ENCODE results near the gene THY1. TPM values are rescaled to one million over a fixed set of nuclear protein-coding genes. Genes with fewer than 3 reads are reported as not detected.

THY1 gene
- total RNA-seq, 2 experiments from 2014 or later: not detected

DNA sequence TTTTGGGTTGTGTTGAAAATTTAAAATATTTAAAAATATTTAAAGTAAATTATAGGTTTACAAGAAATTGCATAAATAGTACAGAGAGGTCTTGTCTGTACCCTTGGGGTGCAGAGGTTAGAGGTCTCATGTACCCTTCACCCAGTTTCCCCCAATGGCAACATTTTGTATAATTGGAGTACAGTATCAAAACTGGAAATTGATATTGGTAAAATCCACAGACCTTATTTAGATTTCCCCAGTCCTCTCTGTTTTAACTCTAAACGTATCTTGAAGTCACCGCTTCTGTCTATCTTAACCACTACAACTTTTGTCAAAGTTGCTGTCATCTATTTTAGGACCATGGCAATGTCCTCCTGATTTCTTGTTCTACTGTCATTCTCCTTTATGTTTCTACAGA, 10.9 kb downstream of the THY1 start:
- intact Hi-C loops (cut with DNase I, micrococcal nuclease): no loop called here
- H3K4me1 ChIP-seq (ENCODE audit: insufficient read depth, low read length): no peaks in the 10 kb centered on the region
- ChIA-PET CTCF (no interaction called here), POLR2A (no interaction called here)
- TF ChIP-seq, protein P1, sequence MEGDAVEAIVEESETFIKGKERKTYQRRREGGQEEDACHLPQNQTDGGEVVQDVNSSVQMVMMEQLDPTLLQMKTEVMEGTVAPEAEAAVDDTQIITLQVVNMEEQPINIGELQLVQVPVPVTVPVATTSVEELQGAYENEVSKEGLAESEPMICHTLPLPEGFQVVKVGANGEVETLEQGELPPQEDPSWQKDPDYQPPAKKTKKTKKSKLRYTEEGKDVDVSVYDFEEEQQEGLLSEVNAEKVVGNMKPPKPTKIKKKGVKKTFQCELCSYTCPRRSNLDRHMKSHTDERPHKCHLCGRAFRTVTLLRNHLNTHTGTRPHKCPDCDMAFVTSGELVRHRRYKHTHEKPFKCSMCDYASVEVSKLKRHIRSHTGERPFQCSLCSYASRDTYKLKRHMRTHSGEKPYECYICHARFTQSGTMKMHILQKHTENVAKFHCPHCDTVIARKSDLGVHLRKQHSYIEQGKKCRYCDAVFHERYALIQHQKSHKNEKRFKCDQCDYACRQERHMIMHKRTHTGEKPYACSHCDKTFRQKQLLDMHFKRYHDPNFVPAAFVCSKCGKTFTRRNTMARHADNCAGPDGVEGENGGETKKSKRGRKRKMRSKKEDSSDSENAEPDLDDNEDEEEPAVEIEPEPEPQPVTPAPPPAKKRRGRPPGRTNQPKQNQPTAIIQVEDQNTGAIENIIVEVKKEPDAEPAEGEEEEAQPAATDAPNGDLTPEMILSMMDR (IDR thresholded peaks at IDR 0.05): no peak
- H3K36me3 ChIP-seq (ENCODE audit: insufficient read depth, low read length): no peaks in the 10 kb centered on the region
- no peaks in the 10 kb centered on the region for H3K36me3 Mint-ChIP-seq (ENCODE audit: low read depth)
- no peak for DNase-seq
- H3K9me3 Mint-ChIP-seq: peaks cover 4% of the 10 kb centered on the region
- H3K27ac Mint-ChIP-seq: no peak overlapping the region
- no peak overlapping the region for H3K4me3 Mint-ChIP-seq
- H3K27me3 Mint-ChIP-seq: peaks cover 9% of the 10 kb centered on the region
- H3K9me3 ChIP-seq (ENCODE audit: control insufficient read depth in 1 of 2, insufficient read depth in 1 of 2, low read length in 2 of 2): no peaks in the 10 kb centered on the region
- H3K27me3 ChIP-seq (ENCODE audit: control insufficient read depth in 1 of 2, insufficient read depth in 2 of 2, low read length in 2 of 2): peaks cover 0 to 4% of the 10 kb centered on the region in 2 experiments
- H3K4me1 Mint-ChIP-seq (ENCODE audit: low read depth): no peaks in the 10 kb centered on the region
- no peak for ATAC-seq (ENCODE audit: poor library complexity)
- no peak overlapping the region for H3K27ac ChIP-seq (ENCODE audit: low read depth in 1 of 2, low read length in 2 of 2)
- H3K4me3 ChIP-seq (ENCODE audit: low read length): no peak overlapping the region

DNA sequence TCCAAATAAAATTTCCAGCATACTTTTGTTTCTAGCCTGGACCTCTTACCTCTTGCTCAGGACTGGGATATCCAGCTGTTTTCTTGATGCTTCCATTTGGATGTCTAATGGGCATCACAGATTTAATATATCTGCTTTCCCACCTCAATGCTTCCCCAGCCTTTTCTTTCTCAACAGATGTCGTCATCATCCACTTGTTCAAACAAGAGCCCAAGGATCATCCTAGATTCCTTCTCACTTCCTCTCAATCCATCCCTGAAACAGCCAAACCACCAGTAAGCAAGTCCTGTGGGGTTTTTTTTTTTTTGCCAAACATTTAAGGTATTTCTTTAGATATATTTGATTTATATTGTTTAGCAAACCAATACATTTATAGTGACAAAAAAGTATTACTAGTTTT, 12.5 kb downstream of the THY1 start:
- no peak for DNase-seq
- H3K4me3 ChIP-seq (ENCODE audit: low read length): no peak overlapping the region
- peaks cover 0 to 4% of the 10 kb centered on the region in 2 experiments for H3K27me3 ChIP-seq (ENCODE audit: control insufficient read depth in 1 of 2, insufficient read depth in 2 of 2, low read length in 2 of 2)
- H3K27ac ChIP-seq (ENCODE audit: low read depth in 1 of 2, low read length in 2 of 2): no peak overlapping the region
- Mint-ChIP-seq H3K27ac (no peak overlapping the region), H3K9me3 (peaks cover 4% of the 10 kb centered on the region), H3K36me3 (ENCODE audit: low read depth) (no peaks in the 10 kb centered on the region), H3K4me3 (no peak overlapping the region), H3K4me1 (ENCODE audit: low read depth) (no peaks in the 10 kb centered on the region), H3K27me3 (peaks cover 5% of the 10 kb centered on the region)
- intact Hi-C loops (cut with DNase I, micrococcal nuclease): no loop called here
- TF ChIP-seq, protein P1 (IDR thresholded peaks at IDR 0.05): no peak
- H3K4me1 ChIP-seq (ENCODE audit: insufficient read depth, low read length): no peaks in the 10 kb centered on the region
- ChIA-PET CTCF (no interaction called here), POLR2A (no interaction called here)
- ATAC-seq (ENCODE audit: poor library complexity): no peak
- no peaks in the 10 kb centered on the region for H3K9me3 ChIP-seq (ENCODE audit: control insufficient read depth in 1 of 2, insufficient read depth in 1 of 2, low read length in 2 of 2)
- H3K36me3 ChIP-seq (ENCODE audit: insufficient read depth, low read length): no peaks in the 10 kb centered on the region

DNA sequence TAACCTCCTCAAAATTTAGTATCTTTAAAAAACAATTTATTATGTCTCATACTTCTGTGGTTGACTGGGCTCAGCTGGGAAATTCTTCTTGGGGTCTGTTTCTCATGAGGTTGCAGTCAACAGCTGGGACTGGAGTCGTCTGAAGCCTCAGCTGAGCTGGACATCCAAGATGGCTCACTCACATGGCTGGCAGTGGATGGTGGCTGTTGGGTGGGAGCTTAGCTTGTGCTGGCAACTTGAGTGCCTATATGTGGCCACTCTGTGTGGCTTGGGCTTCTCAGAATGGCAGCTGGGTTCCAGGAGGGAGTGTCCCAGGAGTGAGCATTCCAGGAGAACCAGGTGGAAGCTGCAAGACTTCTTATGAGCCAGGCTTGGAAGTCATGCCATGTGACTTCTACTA, 13.2 kb downstream of the THY1 start:
- H3K4me3 Mint-ChIP-seq: no peak overlapping the region
- intact Hi-C loops (cut with DNase I, micrococcal nuclease): no loop called here
- ATAC-seq (ENCODE audit: poor library complexity) (no peak), DNase-seq (no peak)
- Histone ChIP-seq H3K27me3 (ENCODE audit: control insufficient read depth in 1 of 2, insufficient read depth in 2 of 2, low read length in 2 of 2) (peaks cover 0 to 4% of the 10 kb centered on the region in 2 experiments), H3K27ac (ENCODE audit: low read depth in 1 of 2, low read length in 2 of 2) (no peak overlapping the region), H3K9me3 (ENCODE audit: control insufficient read depth in 1 of 2, insufficient read depth in 1 of 2, low read length in 2 of 2) (no peaks in the 10 kb centered on the region), H3K4me1 (ENCODE audit: insufficient read depth, low read length) (no peaks in the 10 kb centered on the region), H3K4me3 (ENCODE audit: low read length) (no peak overlapping the region), H3K36me3 (ENCODE audit: insufficient read depth, low read length) (no peaks in the 10 kb centered on the region)
- H3K9me3 Mint-ChIP-seq: peaks cover 4% of the 10 kb centered on the region
- H3K36me3 Mint-ChIP-seq (ENCODE audit: low read depth): no peaks in the 10 kb centered on the region
- no peak overlapping the region for H3K27ac Mint-ChIP-seq
- TF ChIP-seq, protein P1 (IDR thresholded peaks at IDR 0.05): no peak
- peaks cover 5% of the 10 kb centered on the region for H3K27me3 Mint-ChIP-seq
- no peaks in the 10 kb centered on the region for H3K4me1 Mint-ChIP-seq (ENCODE audit: low read depth)
- ChIA-PET CTCF (no interaction called here), POLR2A (no interaction called here)

Measured in CD4-positive, alpha-beta T cell (primary cell).